HuH-7 (cell line): Measurements from ENCODE around the gene TMEM59.
"Not testable (repeated sequence)": the region's sequence is repeated elsewhere in the genome, so short reads cannot be mapped to it uniquely, and the experiment has no call there.

Source experiments
- DNase-seq: peaks from one replicate; pipeline ENCODE4 v3.0.0; 2011; ENCODE audit warnings: low spot score

The TMEM59 gene

GRCh38 chr1:54013393-54014008 is 39.5 kb downstream of the TMEM59 start:
- no peak for DNase-seq

DNA sequence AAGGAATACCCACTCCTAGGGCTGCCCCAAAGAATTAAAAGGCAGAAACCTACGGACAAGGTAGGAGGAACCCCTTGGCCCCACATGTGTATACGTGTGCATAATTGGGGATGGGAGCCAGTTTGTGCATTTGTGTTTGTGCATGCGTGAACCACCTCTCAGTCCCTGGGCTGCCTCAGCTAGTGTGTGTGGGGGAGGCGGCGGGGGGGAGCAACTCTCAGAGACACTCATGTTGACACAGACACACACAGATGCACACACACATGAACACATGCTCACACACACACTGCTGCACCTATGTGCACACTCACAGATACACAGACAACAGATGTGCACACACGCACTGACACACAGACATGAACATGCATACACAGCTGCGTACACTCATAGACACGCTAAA is 40.1 kb downstream of the TMEM59 start:
- DNase-seq: no peak

GRCh38 chr1:54012008-54012325 is 41.0 kb downstream of the TMEM59 start:
- no peak for DNase-seq

DNA sequence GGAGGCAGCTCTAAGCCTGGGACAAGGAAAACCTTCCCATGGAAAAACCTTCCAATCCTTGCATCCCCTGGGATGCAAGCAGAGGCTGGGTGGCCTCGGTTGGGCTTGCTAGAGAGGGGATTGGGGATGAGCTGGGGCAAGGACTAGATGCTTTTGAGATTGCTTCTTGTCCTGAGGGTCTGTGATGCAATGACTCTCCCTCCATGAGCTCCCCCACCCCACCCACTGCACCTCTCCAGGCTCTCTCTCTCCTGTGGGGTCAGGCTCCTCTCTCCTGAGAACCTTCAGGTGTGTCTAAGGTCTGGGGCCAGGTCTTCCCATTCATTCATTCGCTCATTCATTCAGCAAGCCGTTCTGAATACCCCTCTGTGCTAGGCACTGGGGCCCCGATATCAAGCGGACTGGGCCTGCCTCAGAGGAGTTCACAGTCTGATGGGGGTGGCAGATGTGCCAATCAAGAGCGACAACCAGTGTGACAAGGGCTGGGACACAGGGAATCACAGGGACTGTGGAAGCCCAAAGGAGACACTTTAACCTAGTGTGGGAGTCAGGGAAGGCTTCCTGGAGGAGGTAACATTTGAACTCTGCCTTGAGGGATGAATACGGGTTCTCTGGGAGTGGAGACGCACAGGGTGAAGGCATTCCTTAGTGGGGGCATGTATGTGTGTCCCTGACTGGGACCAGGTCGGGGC is 41.5 kb downstream of the TMEM59 start:
- DNase-seq: no peak

DNA sequence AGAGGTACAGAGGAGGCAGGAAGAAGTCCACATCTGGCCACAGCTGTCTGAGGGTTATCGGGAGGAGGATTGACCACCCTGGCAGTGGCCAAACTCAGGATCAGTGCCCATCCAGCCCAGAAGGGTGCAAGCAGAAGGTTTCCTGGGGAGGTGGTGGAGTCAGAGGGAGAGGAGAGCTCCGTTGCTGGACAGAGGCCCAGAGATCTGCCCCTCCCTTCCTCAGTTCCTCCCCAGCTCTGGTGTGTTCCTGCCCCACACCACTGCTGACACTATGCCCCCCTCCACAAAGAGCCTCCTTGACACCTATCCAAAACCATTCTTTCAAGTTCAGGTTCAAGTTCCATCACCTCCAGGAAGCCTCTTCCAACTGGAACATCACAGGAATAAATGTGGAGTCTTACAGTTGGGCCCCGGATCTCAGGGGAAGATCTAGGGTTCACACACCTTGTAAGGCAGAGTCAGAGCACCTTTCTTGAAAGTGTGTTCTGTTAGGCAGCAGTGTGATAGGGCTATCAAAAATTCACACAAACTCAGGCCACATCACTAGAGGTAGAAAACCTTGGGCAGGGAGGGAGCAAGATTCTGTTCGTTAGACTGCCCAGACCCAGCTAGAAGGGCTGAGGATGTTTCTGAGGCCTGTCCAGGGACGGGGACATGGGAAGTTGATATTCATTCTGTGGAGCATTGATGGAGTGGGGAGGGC is 42.4 kb downstream of the TMEM59 start:
- no peak for DNase-seq

DNA sequence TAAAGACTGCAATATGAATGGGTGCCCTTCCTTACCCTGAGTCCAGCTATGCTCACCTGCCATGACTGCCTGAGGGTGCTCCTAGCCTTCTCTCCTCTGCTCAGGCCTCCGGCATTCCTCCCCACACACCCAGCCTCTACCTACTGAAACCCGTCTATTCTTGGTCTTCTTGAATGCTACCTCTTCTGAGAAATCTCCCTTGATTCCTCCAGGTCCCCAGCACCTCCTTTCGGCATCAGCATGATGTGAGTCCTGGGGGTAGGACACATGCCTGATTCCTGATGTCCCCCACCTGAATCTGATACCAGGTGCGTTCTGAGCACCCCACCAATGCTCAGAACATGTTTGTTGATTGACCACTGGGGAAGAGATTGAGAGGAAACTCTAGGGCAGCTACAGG is 43.6 kb downstream of the TMEM59 start:
- no peak for DNase-seq

- no peak for DNase-seq
Observed at GRCh38 chr1:54008876-54009275, 44.1 kb downstream of the TMEM59 start.

DNA sequence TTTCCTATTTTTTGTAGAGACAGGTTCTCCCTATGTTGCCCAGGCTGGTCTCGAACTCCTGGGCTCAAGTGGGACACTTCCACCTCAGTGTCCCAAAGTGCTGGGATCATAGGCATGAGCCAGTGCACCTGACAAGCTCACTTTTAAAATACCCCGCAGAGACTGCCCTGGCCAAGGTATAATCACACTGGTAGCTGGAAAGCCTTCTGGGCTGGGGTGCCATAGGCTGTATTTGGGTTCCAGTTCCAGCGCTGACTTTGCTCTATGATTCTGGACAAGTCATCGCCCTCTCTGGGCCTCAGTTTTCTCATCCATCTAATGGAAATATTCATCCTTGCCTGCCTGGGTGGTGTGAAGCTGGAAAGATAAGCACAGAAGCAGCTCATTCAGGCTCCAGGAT is 45.4 kb downstream of the TMEM59 start:
- DNase-seq: no peak

GRCh38 chr1:54006508-54006907 is 46.5 kb downstream of the TMEM59 start:
- DNase-seq: no peak

GRCh38 chr1:54004481-54005049 is 48.4 kb downstream of the TMEM59 start:
- no peak for DNase-seq

- DNase-seq: not testable (repeated sequence)
Observed at GRCh38 chr1:54003750-54004480, 49.1 kb downstream of the TMEM59 start.

GRCh38 chr1:54003249-54003646 is 49.8 kb downstream of the TMEM59 start:
- no peak for DNase-seq

GRCh38 chr1:54002544-54003248 is 50.3 kb downstream of the TMEM59 start:
- DNase-seq: no peak

- no peak for DNase-seq
Observed at GRCh38 chr1:54001591-54001990, 51.4 kb downstream of the TMEM59 start.

DNA sequence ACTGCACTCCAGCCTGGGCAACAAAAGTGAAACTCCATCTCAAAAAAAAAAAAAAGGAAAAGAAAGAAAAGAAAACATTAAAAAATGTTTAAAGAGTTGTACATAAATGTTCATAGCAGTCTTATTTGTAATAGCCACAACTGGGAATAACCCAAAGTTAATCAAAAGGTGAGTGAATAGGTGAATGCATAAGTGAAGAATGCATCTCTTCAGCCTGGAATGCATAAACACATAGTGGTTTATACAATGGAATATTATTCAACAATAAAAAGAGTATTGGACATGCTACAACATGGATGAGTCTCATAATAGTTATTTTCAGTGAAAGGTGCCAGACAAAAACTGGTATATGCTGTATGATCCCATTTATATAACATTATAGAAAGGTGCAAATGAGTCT is 53.1 kb downstream of the TMEM59 start:
- no peak for DNase-seq

DNA sequence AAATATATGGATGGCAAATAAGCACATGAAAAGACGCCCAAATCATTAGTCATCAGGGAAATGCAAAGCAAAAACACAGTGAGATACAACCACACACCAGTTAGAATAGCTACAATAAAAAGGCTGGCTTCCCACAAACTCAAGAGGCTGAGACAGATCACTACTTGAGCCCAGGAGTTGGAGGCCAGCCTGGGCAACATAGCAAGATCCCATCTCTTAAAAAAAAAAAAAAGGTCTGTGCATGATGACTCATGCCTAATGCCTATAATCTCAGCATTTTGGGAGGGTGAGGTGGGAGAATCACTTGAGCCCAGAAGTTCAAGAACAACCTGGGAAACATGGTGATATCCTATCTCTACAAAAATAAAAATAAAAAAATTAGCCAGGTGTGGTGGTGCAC is 54.8 kb downstream of the TMEM59 start:
- DNase-seq: no peak

GRCh38 chr1:53995683-53996082 is 57.3 kb downstream of the TMEM59 start:
- DNase-seq: no peak

DNA sequence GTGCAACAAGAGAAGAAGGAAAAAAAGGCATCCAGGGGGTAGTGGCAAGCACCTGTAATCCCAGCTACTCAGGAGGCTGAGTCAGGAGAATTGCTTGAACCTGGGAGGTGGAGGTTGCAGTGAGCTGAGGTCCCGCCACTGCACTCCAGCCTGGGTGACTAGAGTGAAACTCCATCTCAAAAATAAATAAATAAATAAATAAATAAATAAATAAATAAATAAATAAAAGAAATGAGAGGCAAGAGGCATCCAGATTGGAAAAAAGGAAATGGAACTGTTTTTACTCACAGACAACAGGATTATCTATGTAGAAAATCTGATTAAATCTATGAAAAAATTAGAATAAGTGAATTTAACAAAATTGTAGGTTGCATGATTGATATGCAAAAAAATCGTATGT is 58.5 kb downstream of the TMEM59 start:
- not testable (repeated sequence) for DNase-seq

DNA sequence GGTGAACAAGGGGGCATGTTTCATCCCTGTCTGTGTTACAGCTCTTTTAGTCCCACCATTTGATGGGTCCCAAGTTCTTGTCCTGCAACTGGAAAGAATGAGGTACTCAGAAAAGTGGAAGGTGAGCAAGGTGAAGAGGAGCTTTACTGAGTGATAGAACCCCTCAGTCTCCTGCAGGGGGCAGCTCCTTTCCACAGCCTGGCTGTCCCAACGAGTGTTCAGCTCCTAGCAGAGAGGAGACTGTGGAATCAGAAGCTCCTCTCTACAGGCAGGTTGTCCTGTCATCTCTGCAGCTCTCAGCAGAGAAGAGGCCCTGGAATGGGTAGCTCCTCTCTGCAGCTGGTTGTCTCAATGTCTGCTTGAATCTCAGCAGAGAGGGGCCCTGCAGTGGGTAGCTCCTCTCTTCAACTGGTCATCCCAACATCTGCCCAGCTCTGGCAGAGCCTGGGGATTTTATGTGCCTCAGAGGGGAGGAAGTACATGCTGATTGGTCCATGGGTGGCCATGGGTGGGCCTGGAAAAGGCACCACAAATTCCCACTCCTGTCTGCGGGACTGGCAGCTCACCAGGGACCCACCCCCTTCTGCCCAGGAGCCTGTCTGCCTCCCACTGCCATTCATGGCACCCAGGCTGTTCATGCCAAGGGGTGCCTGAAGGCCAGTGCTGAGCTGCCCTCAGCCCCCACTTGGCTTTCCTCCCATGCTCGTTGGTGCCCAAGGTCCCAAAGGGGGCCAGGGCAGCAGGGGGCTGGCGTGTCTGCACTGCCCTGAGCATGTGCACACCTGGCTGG is 60.7 kb downstream of the TMEM59 start:
- no peak for DNase-seq

DNA sequence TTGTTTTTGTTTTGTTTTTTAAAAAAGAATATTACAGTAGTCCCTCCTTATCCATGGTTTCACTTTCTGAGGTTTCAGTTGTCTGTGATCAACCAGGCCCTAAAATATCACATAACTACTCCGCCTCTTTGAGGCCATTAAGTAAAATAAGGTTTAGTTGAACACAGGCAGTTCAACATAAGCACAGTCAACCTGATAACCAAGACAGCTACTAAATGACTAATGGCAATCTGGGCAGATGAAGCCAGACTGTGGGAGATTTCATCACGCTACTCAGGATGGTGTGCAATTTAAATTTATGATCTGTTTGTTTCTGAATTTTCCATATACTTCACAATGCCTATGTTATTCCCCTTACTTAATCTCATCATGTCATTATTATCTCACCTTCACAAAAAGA is 65.1 kb downstream of the TMEM59 start:
- DNase-seq: no peak

DNA sequence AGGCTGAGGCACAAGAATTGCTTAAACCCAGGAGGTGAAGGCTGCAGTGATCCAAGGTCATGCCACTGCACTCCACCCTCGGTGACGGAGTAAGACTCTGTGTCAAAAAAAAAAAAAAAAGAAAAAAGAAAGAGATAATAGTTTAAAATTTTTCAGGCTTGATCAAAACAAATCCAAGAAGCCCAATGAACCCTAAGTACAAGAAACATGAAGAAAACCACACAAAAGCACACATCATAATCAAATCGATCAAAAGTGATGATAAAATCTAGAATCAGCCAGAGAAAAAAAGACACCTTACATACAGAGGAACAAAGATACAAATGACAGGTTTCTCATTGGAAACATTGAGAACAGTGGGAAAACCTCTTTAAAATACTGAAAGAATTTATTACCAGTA is 66.5 kb downstream of the TMEM59 start:
- no peak for DNase-seq
